GM21825 (cell line): ENCODE measurements around the gene IL6R.

Experiments used
- ATAC-seq: cut with Tn5 transposase; IDR thresholded peaks from one replicate; pipeline ENCODE4 v1.9.1; 2021; ENCODE audit warnings: mild to moderate bottlenecking, moderate library complexity; ENCODE audit not compliant: unreplicated experiment

The IL6R gene

GRCh38 chr1:154423988-154424326, 18.8 kb downstream of the IL6R start:
- no peak for ATAC-seq

GRCh38 chr1:154425172-154425571, 20.0 kb downstream of the IL6R start:
- ATAC-seq: no peak

GRCh38 chr1:154427173-154428139, 22.3 kb downstream of the IL6R start:
- ATAC-seq: no peak

GRCh38 chr1:154429118-154429517, 24.0 kb downstream of the IL6R start:
- no peak for ATAC-seq

- ATAC-seq: no peak
These were observed 24.9 kb downstream of the IL6R start for GRCh38 chr1:154429841-154430611.

GRCh38 chr1:154430903-154431302, 25.8 kb downstream of the IL6R start:
- ATAC-seq: no peak

- no peak for ATAC-seq
These were observed 26.6 kb downstream of the IL6R start for GRCh38 chr1:154431586-154432373.

GRCh38 chr1:154433161-154433764, 28.1 kb downstream of the IL6R start:
- ATAC-seq: no peak

- ATAC-seq: no peak
These were observed 29.4 kb downstream of the IL6R start for GRCh38 chr1:154434346-154435085.

GRCh38 chr1:154435599-154436200, 30.6 kb downstream of the IL6R start:
- ATAC-seq: no peak

GRCh38 chr1:154436433-154436832, 31.3 kb downstream of the IL6R start:
- ATAC-seq: no peak

GRCh38 chr1:154440036-154440804, 35.1 kb downstream of the IL6R start:
- no peak for ATAC-seq

GRCh38 chr1:154441241-154441888, 36.2 kb downstream of the IL6R start:
- ATAC-seq: no peak

GRCh38 chr1:154442006-154442740, 37.0 kb downstream of the IL6R start:
- ATAC-seq: no peak

- no peak for ATAC-seq
These were observed 38.3 kb downstream of the IL6R start for GRCh38 chr1:154443274-154444013.

GRCh38 chr1:154445040-154445472, 39.9 kb downstream of the IL6R start:
- ATAC-seq: peak; percentile 66

- no peak for ATAC-seq
These were observed 41.1 kb downstream of the IL6R start for GRCh38 chr1:154446292-154446691.
